Measurements from ENCODE around the gene BRSK2.

Gene BRSK2

DNA sequence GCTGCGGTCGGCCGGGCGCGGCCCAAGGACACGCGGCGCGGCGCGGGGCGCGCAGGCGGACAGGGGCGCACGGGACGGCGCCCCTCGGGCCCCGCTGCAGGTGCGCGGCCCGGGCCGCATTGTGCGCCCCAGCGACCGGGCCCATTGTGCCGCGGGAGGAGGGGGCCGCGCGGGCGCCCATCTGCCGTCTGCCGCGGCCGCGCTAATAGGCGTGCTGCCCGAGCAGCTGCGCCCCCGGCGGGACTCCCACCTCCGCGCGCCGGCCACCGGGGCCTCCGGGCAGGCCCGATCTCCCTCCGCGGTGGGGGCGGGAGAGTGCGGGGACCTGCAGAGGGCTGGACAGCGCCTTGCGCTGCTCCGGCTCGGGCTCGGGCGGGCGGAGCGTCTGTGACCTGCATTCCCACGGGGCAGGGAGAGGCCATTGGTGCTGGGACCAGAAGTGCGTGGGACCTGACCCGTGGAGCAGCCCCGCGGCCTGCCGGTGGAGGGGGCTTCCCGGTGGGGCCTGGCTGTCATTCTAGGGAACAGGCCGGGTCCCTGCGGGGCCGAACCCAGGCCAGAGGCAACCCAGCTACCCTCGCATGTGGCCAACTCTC is 933 bp downstream of the BRSK2 start:
- Histone ChIP-seq H2BK5ac (ENCODE audit: low read length) (no peak overlapping the region), H4K5ac (ENCODE audit: low read length) (no peak overlapping the region), H3K9ac (ENCODE audit: low read length) (peak overlapping the region; percentile 42), H2BK15ac (replicated peaks; ENCODE audit: low read depth) (no peak overlapping the region), H2AK5ac (ENCODE audit: low read length) (no peak overlapping the region), H3K23ac (ENCODE audit: low read length) (no peak overlapping the region), H3K4me2 (ENCODE audit: low read length) (peak overlapping the region; percentile 27), H3K18ac (ENCODE audit: low read length) (no peak overlapping the region), H3K56ac (ENCODE audit: low read length) (peak overlapping the region; percentile 49), H4K8ac (ENCODE audit: low read depth, low read length) (no peak overlapping the region), H3K27ac (ENCODE audit: low read depth, low read length) (no peak overlapping the region), H3K4ac (ENCODE audit: low read depth, low read length) (no peak overlapping the region), H3K36me3 (ENCODE audit: control insufficient read depth, insufficient read depth, low read length) (no peaks in the 10 kb centered on the region), H3K27me3 (ENCODE audit: insufficient read depth, low read length, poor library complexity) (peaks cover 5% of the 10 kb centered on the region), H3K79me2 (ENCODE audit: control insufficient read depth, insufficient read depth, low read length) (peaks cover 2% of the 10 kb centered on the region), H2BK120ac (ENCODE audit: low read depth, low read length) (no peak overlapping the region), H3K4me3 (ENCODE audit: low read length) (no peak overlapping the region), H3K79me1 (ENCODE audit: low read length) (no peaks in the 10 kb centered on the region), H3K4me1 (ENCODE audit: control insufficient read depth, low read depth, low read length) (no peaks in the 10 kb centered on the region)
- DNase-seq = peak; percentile 41
- WGBS (ENCODE audit: extremely low coverage, insufficient coverage, low lambda C conversion rate) = no CpG with 5 or more reads among the region's 73 CpGs

DNA sequence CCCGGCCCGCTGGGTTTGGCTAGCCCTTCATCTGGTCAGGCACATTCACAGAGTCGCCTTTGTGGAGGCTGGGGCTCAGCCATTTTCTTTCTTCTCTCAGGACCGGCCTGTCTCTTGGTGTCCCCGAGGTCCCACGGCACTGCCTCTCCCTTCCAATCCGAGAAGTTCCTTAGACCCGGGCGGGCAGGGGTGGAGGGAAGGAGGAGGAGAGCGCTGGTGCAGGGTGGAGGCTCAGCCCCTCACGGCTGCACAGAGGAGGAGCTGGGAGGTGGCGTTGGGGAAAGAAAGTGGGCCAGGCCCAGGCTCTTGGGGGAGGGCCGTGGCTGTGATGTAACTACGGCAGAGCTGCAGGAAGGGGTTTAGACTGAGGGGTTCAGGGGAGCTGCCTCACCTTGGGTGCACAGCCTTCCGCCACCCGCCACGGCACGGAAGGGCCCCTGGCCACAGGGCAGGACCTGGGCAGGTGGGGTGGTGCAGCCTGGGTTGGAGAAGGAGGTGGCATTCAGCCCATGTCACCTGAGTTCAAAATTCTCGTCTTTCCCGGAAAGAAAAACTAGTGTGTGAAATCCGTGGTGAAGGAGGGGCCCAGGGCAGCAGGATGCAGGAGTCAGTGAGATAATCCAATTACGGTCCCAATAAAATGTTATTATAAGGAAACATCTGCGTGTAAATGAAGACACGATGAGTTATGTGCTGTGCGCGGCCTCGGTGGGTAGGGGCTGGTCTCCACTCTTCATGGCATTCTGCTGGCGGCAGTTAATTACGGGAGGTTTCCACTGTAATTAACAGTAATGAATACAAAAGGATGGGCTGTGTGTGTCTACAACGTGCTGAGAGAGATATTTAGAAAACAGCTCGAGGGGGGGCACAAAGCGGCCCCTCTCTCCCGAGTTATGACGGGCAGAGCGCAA is 1.7 kb downstream of the BRSK2 start:
- H3K36me3 ChIP-seq (ENCODE audit: control insufficient read depth, insufficient read depth, low read length) = no peaks in the 10 kb centered on the region
- H3K4me2 ChIP-seq (ENCODE audit: low read length) = peak overlapping the region; percentile 27
- WGBS (ENCODE audit: extremely low coverage, insufficient coverage, low lambda C conversion rate) = no CpG with 5 or more reads among the region's 35 CpGs
- H3K18ac ChIP-seq (ENCODE audit: low read length) = no peak overlapping the region
- H3K56ac ChIP-seq (ENCODE audit: low read length) = peak overlapping the region; percentile 49
- H3K4me1 ChIP-seq (ENCODE audit: control insufficient read depth, low read depth, low read length) = no peaks in the 10 kb centered on the region
- H2AK5ac ChIP-seq (ENCODE audit: low read length) = no peak overlapping the region
- H3K27me3 ChIP-seq (ENCODE audit: insufficient read depth, low read length, poor library complexity) = peaks cover 5% of the 10 kb centered on the region
- peak overlapping the region; percentile 42 for H3K9ac ChIP-seq (ENCODE audit: low read length)
- H2BK5ac ChIP-seq (ENCODE audit: low read length) = no peak overlapping the region
- DNase-seq = peak; percentile 34
- no peak overlapping the region for H4K8ac ChIP-seq (ENCODE audit: low read depth, low read length)
- no peak overlapping the region for H2BK120ac ChIP-seq (ENCODE audit: low read depth, low read length)
- no peak overlapping the region for H3K27ac ChIP-seq (ENCODE audit: low read depth, low read length)
- H3K79me1 ChIP-seq (ENCODE audit: low read length) = no peaks in the 10 kb centered on the region
- H3K4ac ChIP-seq (ENCODE audit: low read depth, low read length) = no peak overlapping the region
- no peak overlapping the region for H3K23ac ChIP-seq (ENCODE audit: low read length)
- H4K5ac ChIP-seq (ENCODE audit: low read length) = no peak overlapping the region
- H3K4me3 ChIP-seq (ENCODE audit: low read length) = no peak overlapping the region
- H3K79me2 ChIP-seq (ENCODE audit: control insufficient read depth, insufficient read depth, low read length) = peaks cover 2% of the 10 kb centered on the region
- H2BK15ac ChIP-seq (replicated peaks; ENCODE audit: low read depth) = no peak overlapping the region

DNA sequence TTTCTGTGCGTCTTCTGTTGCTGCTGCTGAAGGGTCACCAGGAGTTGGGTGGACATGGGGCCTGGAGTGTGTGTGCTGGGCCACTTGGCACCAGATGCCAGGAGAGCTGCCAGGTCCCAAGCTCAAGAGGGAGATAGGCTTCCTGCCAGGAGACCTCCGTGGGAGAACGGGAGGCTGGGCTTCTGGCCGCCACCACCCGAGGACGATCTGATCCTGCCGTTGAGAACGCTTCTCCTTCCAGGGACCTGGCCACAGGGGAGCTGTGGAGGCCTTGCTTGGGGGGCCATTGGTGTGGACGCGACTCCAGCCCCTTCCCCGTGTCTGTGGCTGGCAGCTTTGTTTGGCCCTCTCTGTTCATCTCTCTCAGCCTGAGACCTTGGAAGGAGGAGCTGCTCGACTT is 2.4 kb downstream of the BRSK2 start:
- no peak overlapping the region for H3K27ac ChIP-seq (ENCODE audit: low read depth, low read length)
- H2AK5ac ChIP-seq (ENCODE audit: low read length) = no peak overlapping the region

DNA sequence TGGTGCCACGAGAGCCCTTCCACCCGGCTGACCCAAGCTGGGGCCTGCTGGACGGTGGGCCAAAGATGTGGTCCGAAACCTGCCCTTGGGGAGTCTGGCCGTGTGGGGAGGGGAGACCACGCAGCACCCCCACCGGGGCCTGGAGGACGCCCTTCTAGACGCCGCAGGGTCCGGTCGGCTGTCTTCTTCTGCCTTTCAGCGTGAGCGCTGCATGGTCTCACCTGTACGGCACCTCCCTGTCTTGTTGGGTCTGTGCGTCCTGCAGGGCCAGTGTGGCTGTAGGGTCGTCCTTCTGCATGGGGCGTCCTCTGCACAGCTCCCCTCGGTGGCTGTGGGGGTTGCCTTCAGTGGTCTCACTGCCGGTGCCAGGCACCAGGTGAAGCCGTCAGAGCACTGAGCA is 2.8 kb downstream of the BRSK2 start:
- Histone ChIP-seq H2BK15ac (replicated peaks; ENCODE audit: low read depth) (no peak overlapping the region), H3K4me2 (ENCODE audit: low read length) (no peak overlapping the region), H3K56ac (ENCODE audit: low read length) (no peak overlapping the region), H3K18ac (ENCODE audit: low read length) (no peak overlapping the region), H3K23ac (ENCODE audit: low read length) (no peak overlapping the region), H3K27me3 (ENCODE audit: insufficient read depth, low read length, poor library complexity) (peaks cover 5% of the 10 kb centered on the region), H3K9ac (ENCODE audit: low read length) (no peak overlapping the region), H4K8ac (ENCODE audit: low read depth, low read length) (no peak overlapping the region), H2BK5ac (ENCODE audit: low read length) (no peak overlapping the region), H2BK120ac (ENCODE audit: low read depth, low read length) (no peak overlapping the region), H4K5ac (ENCODE audit: low read length) (no peak overlapping the region), H3K36me3 (ENCODE audit: control insufficient read depth, insufficient read depth, low read length) (no peaks in the 10 kb centered on the region), H3K79me2 (ENCODE audit: control insufficient read depth, insufficient read depth, low read length) (peaks cover 2% of the 10 kb centered on the region), H3K4ac (ENCODE audit: low read depth, low read length) (no peak overlapping the region), H3K4me3 (ENCODE audit: low read length) (no peak overlapping the region), H3K4me1 (ENCODE audit: control insufficient read depth, low read depth, low read length) (no peaks in the 10 kb centered on the region), H3K27ac (ENCODE audit: low read depth, low read length) (no peak overlapping the region), H2AK5ac (ENCODE audit: low read length) (no peak overlapping the region), H3K79me1 (ENCODE audit: low read length) (no peaks in the 10 kb centered on the region)
- no CpG with 5 or more reads among the region's 21 CpGs for WGBS (ENCODE audit: extremely low coverage, insufficient coverage, low lambda C conversion rate)
- no peak for DNase-seq

More for the DNA sequence above, 2.4 kb downstream of the BRSK2 start:
- DNase-seq = no peak
- Histone ChIP-seq H4K5ac (ENCODE audit: low read length) (no peak overlapping the region), H4K8ac (ENCODE audit: low read depth, low read length) (no peak overlapping the region), H3K4me1 (ENCODE audit: control insufficient read depth, low read depth, low read length) (no peaks in the 10 kb centered on the region), H3K79me1 (ENCODE audit: low read length) (no peaks in the 10 kb centered on the region), H2BK15ac (replicated peaks; ENCODE audit: low read depth) (no peak overlapping the region), H3K36me3 (ENCODE audit: control insufficient read depth, insufficient read depth, low read length) (no peaks in the 10 kb centered on the region), H2BK5ac (ENCODE audit: low read length) (no peak overlapping the region), H3K79me2 (ENCODE audit: control insufficient read depth, insufficient read depth, low read length) (peaks cover 2% of the 10 kb centered on the region), H3K9ac (ENCODE audit: low read length) (no peak overlapping the region), H3K4me2 (ENCODE audit: low read length) (no peak overlapping the region), H3K23ac (ENCODE audit: low read length) (no peak overlapping the region), H3K18ac (ENCODE audit: low read length) (no peak overlapping the region), H3K27me3 (ENCODE audit: insufficient read depth, low read length, poor library complexity) (peaks cover 5% of the 10 kb centered on the region), H3K4me3 (ENCODE audit: low read length) (no peak overlapping the region), H2BK120ac (ENCODE audit: low read depth, low read length) (no peak overlapping the region), H3K4ac (ENCODE audit: low read depth, low read length) (no peak overlapping the region), H3K56ac (ENCODE audit: low read length) (no peak overlapping the region)
- no CpG with 5 or more reads among the region's 12 CpGs for WGBS (ENCODE audit: extremely low coverage, insufficient coverage, low lambda C conversion rate)

DNA sequence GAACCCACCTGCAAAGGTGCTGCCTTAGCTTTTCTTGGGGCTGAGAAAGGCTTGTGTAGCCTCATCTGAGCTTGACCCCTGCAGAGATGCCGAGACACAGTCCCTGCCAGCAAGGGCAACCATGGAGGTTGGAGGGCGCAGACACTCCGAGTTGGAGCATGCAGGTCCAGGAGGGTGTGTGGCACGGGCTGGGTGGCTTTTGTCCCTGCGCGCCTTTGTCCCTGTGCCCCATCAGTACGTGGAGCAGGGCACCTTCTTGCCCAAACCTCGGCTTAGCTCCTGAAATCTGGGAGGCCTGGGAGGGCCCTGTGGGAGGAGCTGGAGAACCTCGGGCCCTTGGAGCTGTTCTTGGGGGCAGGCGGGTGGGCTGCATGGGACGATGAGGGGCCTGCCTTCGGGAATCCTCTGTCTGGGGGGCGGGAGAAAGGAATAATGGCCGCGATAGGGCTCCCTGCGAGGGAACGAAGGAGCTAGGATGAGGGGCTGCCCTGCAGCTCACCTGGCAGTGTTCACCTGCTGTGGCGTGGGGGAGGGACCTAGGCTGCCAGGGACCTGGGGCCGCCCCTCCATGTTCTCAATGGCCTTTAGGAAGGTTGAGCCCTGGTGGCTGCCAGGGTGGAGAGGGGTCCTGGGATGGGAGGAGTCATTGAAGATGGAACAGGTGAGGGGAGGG is 3.4 kb downstream of the BRSK2 start:
- Histone ChIP-seq H3K27ac (ENCODE audit: low read depth, low read length) (no peak overlapping the region), H3K9ac (ENCODE audit: low read length) (no peak overlapping the region), H3K79me2 (ENCODE audit: control insufficient read depth, insufficient read depth, low read length) (peaks cover 2% of the 10 kb centered on the region), H3K18ac (ENCODE audit: low read length) (no peak overlapping the region), H2BK15ac (replicated peaks; ENCODE audit: low read depth) (no peak overlapping the region), H3K56ac (ENCODE audit: low read length) (no peak overlapping the region), H3K4me2 (ENCODE audit: low read length) (no peak overlapping the region), H2AK5ac (ENCODE audit: low read length) (no peak overlapping the region), H4K5ac (ENCODE audit: low read length) (no peak overlapping the region), H3K4me1 (ENCODE audit: control insufficient read depth, low read depth, low read length) (no peaks in the 10 kb centered on the region), H3K23ac (ENCODE audit: low read length) (no peak overlapping the region), H3K79me1 (ENCODE audit: low read length) (no peaks in the 10 kb centered on the region), H2BK5ac (ENCODE audit: low read length) (no peak overlapping the region), H4K8ac (ENCODE audit: low read depth, low read length) (no peak overlapping the region), H3K4ac (ENCODE audit: low read depth, low read length) (no peak overlapping the region), H3K36me3 (ENCODE audit: control insufficient read depth, insufficient read depth, low read length) (no peaks in the 10 kb centered on the region), H3K27me3 (ENCODE audit: insufficient read depth, low read length, poor library complexity) (peaks cover 5% of the 10 kb centered on the region), H3K4me3 (ENCODE audit: low read length) (no peak overlapping the region), H2BK120ac (ENCODE audit: low read depth, low read length) (no peak overlapping the region)
- WGBS (ENCODE audit: extremely low coverage, insufficient coverage, low lambda C conversion rate) = no CpG with 5 or more reads among the region's 19 CpGs
- DNase-seq = no peak

All from mesendoderm (in vitro differentiated cells).